H1 (cell line): Measurements from ENCODE around the gene RAP2A. TPM values are rescaled to one million over a fixed set of nuclear protein-coding genes. Genes with fewer than 3 reads are reported as not detected.

Source experiments
- CTCF ChIA-PET: fragments of 300-600 bp; sonication (Branson Sonifier 250); formaldehyde crosslinking; loops from one replicate; lab custom pipeline; 2021; ENCODE audit not compliant: partially characterized antibody; lab: Charles Lee
- POLR2A ChIA-PET: fragments of 300-600 bp; sonication (Branson Sonifier 250); formaldehyde crosslinking; loops from one replicate; lab custom pipeline; 2021; ENCODE audit warnings: inconsistent platforms; ENCODE audit not compliant: partially characterized antibody; lab: Charles Lee
- DNase-seq, 2 experiments: peaks; one replicate each; pipeline versions ENCODE4 v3.0.0 to v3.0.0-alpha.2; 2010 to 2022; ENCODE audit warnings: low spot score in 2 of 2, low read depth in 1 of 2, mixed read lengths in 1 of 2
- FAIRE-seq: peaks from 2 replicates; lab custom pipeline; 2011; peaks lifted over from hg19 to GRCh38; lab: Jason Lieb, UNC
- H2AFZ ChIP-seq: 2 replicates; pipeline ENCODE4 v1.8.1; 2012; ENCODE audit warnings: low read length, inconsistent platforms
- H2AK5ac ChIP-seq: 2 replicates; pipeline ENCODE4 v1.6.1; 2013; ENCODE audit warnings: low read depth, low read length
- H2BK120ac ChIP-seq: replicated peaks from 2 replicates; pipeline ENCODE3; 2013; ENCODE audit warnings: low read depth, low read length, inconsistent platforms
- H2BK12ac ChIP-seq: 2 replicates; pipeline ENCODE4 v1.6.1; 2013; ENCODE audit warnings: low read depth, low read length
- H2BK15ac ChIP-seq: 2 replicates; pipeline ENCODE4 v1.6.1; 2013; ENCODE audit warnings: low read length
- H2BK20ac ChIP-seq: 2 replicates; pipeline ENCODE4 v1.6.1; 2013; ENCODE audit warnings: low read length
- H2BK5ac ChIP-seq: 2 replicates; pipeline ENCODE4 v1.6.1; 2013; ENCODE audit warnings: low read depth, low read length
- H3K14ac ChIP-seq: 2 replicates; pipeline ENCODE4 v1.6.1; 2013; ENCODE audit warnings: inconsistent platforms; ENCODE audit not compliant: insufficient read length
- H3K18ac ChIP-seq: 2 replicates; pipeline ENCODE4 v1.6.1; 2013; ENCODE audit warnings: low read length; ENCODE audit errors: extremely low read depth
- H3K23ac ChIP-seq: 2 replicates; pipeline ENCODE4 v1.6.1; 2013; ENCODE audit warnings: inconsistent platforms; ENCODE audit not compliant: insufficient read length
- H3K23me2 ChIP-seq: 2 replicates; pipeline ENCODE4 v1.6.1; 2013; ENCODE audit warnings: low read depth, low read length
- H3K27ac ChIP-seq: 2 replicates; pipeline ENCODE4 v1.6.1; 2011; ENCODE audit warnings: low read depth, low read length, inconsistent platforms
- H3K27me3 ChIP-seq, 4 experiments: replicated peaks in 1 of 4; 1 replicate in 1 of 4; 2 replicates in 3 of 4; pipeline versions ENCODE4 v1.6.1 to v1.8.1; 2011 to 2013; ENCODE audit warnings: low read length in 3 of 4, mild to moderate bottlenecking in 3 of 4, inconsistent platforms in 2 of 4, mixed read lengths in 2 of 4, moderate library complexity in 1 of 4; ENCODE audit not compliant: control insufficient read depth in 3 of 4, insufficient read depth in 3 of 4; ENCODE audit errors: extremely low read depth in 1 of 4
- H3K36me3 ChIP-seq, 4 experiments: 2 replicates each; pipeline versions ENCODE4 v1.6.1 to v1.8.1; 2011 to 2013; ENCODE audit warnings: mild to moderate bottlenecking in 4 of 4, low read length in 3 of 4, moderate library complexity in 2 of 4, control low read depth in 1 of 4, inconsistent platforms in 1 of 4; ENCODE audit not compliant: insufficient read depth in 4 of 4, control insufficient read depth in 2 of 4
- H3K4ac ChIP-seq: replicated peaks from 2 replicates; pipeline ENCODE3; 2013; ENCODE audit warnings: low read length, low read depth, mixed read lengths, inconsistent platforms; ENCODE audit not compliant: insufficient read length
- H3K4me1 ChIP-seq, 4 experiments: replicated peaks in 1 of 4; 1 replicate in 1 of 4; 2 replicates in 3 of 4; pipeline versions ENCODE4 v1.6.1 to v1.8.1; 2011 to 2013; ENCODE audit warnings: low read length in 3 of 4, inconsistent platforms in 2 of 4, mixed read lengths in 1 of 4; ENCODE audit not compliant: insufficient read depth in 4 of 4, control insufficient read depth in 3 of 4
- H3K4me2 ChIP-seq, 2 experiments: 2 replicates each; pipeline versions ENCODE4 v1.6.1 to v1.8.1; 2011 to 2013; ENCODE audit warnings: low read depth in 2 of 2, low read length in 2 of 2, control low read depth in 1 of 2, inconsistent platforms in 1 of 2, mild to moderate bottlenecking in 1 of 2; ENCODE audit not compliant: insufficient read depth in 1 of 2
- H3K4me3 ChIP-seq, 4 experiments: fragments of 200-600, 300-600 bp in 1 of 4; sonication (generic), shearing (Covaris generic), sonication (Bioruptor Twin) in 1 of 4; 2 replicates each; pipeline versions ENCODE4 v1.5.1 to v1.8.1; 2011 to 2016; ENCODE audit warnings: low read length in 4 of 4, low read depth in 3 of 4, control low read depth in 2 of 4, inconsistent platforms in 2 of 4, mild to moderate bottlenecking in 2 of 4, mixed read lengths in 1 of 4, moderate library complexity in 1 of 4; ENCODE audit not compliant: insufficient read depth in 2 of 4; ENCODE audit errors: extremely low read depth in 1 of 4
- H3K56ac ChIP-seq: replicated peaks from 2 replicates; pipeline ENCODE3; 2013; ENCODE audit warnings: low read depth, mild to moderate bottlenecking, mixed read lengths, low read length, inconsistent platforms; ENCODE audit not compliant: insufficient read length
- H3K79me1 ChIP-seq: 2 replicates; pipeline ENCODE4 v1.6.1; 2013; ENCODE audit warnings: low read depth, low read length, control low read depth
- H3K79me2 ChIP-seq, 2 experiments: 2 replicates each; pipeline versions ENCODE4 v1.6.1 to v1.8.1; 2012 to 2013; ENCODE audit warnings: low read length in 2 of 2, mild to moderate bottlenecking in 2 of 2, inconsistent platforms in 1 of 2; ENCODE audit not compliant: insufficient read depth in 2 of 2, control insufficient read depth in 1 of 2
- H3K9ac ChIP-seq, 4 experiments: replicated peaks in 1 of 4; 1 replicate in 1 of 4; 2 replicates in 3 of 4; pipeline versions ENCODE4 v1.6.1 to v1.8.1; 2011 to 2013; ENCODE audit warnings: low read depth in 3 of 4, low read length in 3 of 4, control low read depth in 2 of 4, mild to moderate bottlenecking in 2 of 4, moderate library complexity in 2 of 4, inconsistent platforms in 1 of 4; ENCODE audit errors: extremely low read depth in 1 of 4
- H3K9me3 ChIP-seq, 2 experiments: 2 replicates each; pipeline versions ENCODE4 v1.6.1 to v1.8.1; 2012 to 2013; ENCODE audit warnings: mild to moderate bottlenecking in 2 of 2, moderate library complexity in 2 of 2, control low read depth in 1 of 2, inconsistent platforms in 1 of 2, low read depth in 1 of 2, low read length in 1 of 2, mixed read lengths in 1 of 2; ENCODE audit not compliant: insufficient read depth in 2 of 2
- H4K20me1 ChIP-seq, 2 experiments: replicated peaks in 1 of 2; 2 replicates each; pipeline versions ENCODE3 to v1.8.1; 2011 to 2013; ENCODE audit warnings: inconsistent platforms in 2 of 2, low read length in 2 of 2, mild to moderate bottlenecking in 1 of 2; ENCODE audit not compliant: insufficient read depth in 2 of 2, control insufficient read depth in 1 of 2
- H4K5ac ChIP-seq: 2 replicates; pipeline ENCODE4 v1.6.1; 2013; ENCODE audit warnings: low read length, low read depth, mixed read lengths, inconsistent platforms; ENCODE audit not compliant: insufficient read length
- H4K8ac ChIP-seq: 2 replicates; pipeline ENCODE4 v1.8.0; 2013; ENCODE audit warnings: mild to moderate bottlenecking, moderate library complexity, low read length, inconsistent platforms; ENCODE audit not compliant: insufficient read depth; ENCODE audit errors: extremely low read depth
- H4K91ac ChIP-seq: replicated peaks from 2 replicates; pipeline ENCODE3; 2013; ENCODE audit warnings: low read length, mixed read lengths, inconsistent platforms; ENCODE audit not compliant: insufficient read length
- BCL11A ChIP-seq, 2 experiments: IDR thresholded peaks; one replicate each; pipeline ENCODE4 v1.6.1; 2011; ENCODE audit warnings: low read depth in 2 of 2, low read length in 2 of 2, mild to moderate bottlenecking in 2 of 2
- E2F6 ChIP-seq: IDR thresholded peaks from 2 replicates; pipeline ENCODE4 v1.6.1; 2012; ENCODE audit warnings: inconsistent platforms
- FOSL1 ChIP-seq: IDR thresholded peaks from 2 replicates; pipeline ENCODE4 v1.6.1; 2011; ENCODE audit warnings: mild to moderate bottlenecking, low read depth, low read length, moderate library complexity; ENCODE audit not compliant: insufficient read depth
- JUND ChIP-seq: IDR thresholded peaks from 2 replicates; pipeline ENCODE4 v1.6.1; 2011; ENCODE audit warnings: mild to moderate bottlenecking, improper control_type of control experiment, low read length
- MAFK ChIP-seq: IDR thresholded peaks from 2 replicates; pipeline ENCODE4 v1.6.1; 2012; ENCODE audit warnings: low read depth, mild to moderate bottlenecking, improper control_type of control experiment, low read length
- POLR2A ChIP-seq, 2 experiments: IDR thresholded peaks; 1 replicate in 1 of 2; 2 replicates in 1 of 2; pipeline ENCODE4 v1.6.1; 2011; ENCODE audit warnings: low read depth in 2 of 2, low read length in 2 of 2, mild to moderate bottlenecking in 2 of 2; ENCODE audit errors: control extremely low read depth in 1 of 2
- POU5F1 ChIP-seq: IDR thresholded peaks from 2 replicates; pipeline ENCODE4 v1.6.1; 2011; ENCODE audit warnings: low read depth, mild to moderate bottlenecking, low read length, moderate library complexity
- SIN3A ChIP-seq, 2 experiments: IDR thresholded peaks in 1 of 2; conservative IDR thresholded peaks in 1 of 2; 2 replicates each; pipeline ENCODE4 v1.6.1; 2011 to 2012; ENCODE audit warnings: low read length in 2 of 2, improper control_type of control experiment in 1 of 2, low read depth in 1 of 2, mild to moderate bottlenecking in 1 of 2
- SIRT6 ChIP-seq: IDR thresholded peaks from one replicate; pipeline ENCODE4 v1.7.1; 2012; ENCODE audit warnings: low read length, inconsistent platforms
- SP1 ChIP-seq: IDR thresholded peaks from 2 replicates; pipeline ENCODE4 v1.6.1; 2011; ENCODE audit warnings: low read depth, low read length
- SP4 ChIP-seq: IDR thresholded peaks from 2 replicates; pipeline ENCODE4 v1.6.1; 2012; ENCODE audit warnings: low read length, inconsistent platforms
- TAF1 ChIP-seq: IDR thresholded peaks from 2 replicates; pipeline ENCODE4 v1.6.1; 2011; ENCODE audit warnings: mild to moderate bottlenecking, low read depth, low read length
- USF2 ChIP-seq: IDR thresholded peaks from 2 replicates; pipeline ENCODE4 v1.6.1; 2011; ENCODE audit warnings: low read length, improper control_type of control experiment
- WGBS, 2 experiments: shearing (Covaris generic) in 1 of 2; methylation state at CpG; one replicate each; pipeline versions ENCODE4 v1.1.6 to v1.1.7; 2013 to 2015; ENCODE audit warnings: low lambda C conversion rate in 2 of 2, mixed read lengths in 2 of 2, inconsistent platforms in 1 of 2, low coverage in 1 of 2, missing lambda C conversion rate in 1 of 2; ENCODE audit not compliant: insufficient replicate concordance in 2 of 2, insufficient coverage in 1 of 2, insufficient read length in 1 of 2; ENCODE audit errors: extremely low coverage in 1 of 2, missing lambda C conversion rate in 1 of 2; 5-methylcytosine and 5-hydroxymethylcytosine counted together
- polyA plus RNA-seq, 7 experiments: library from polyadenylated mRNA; depleted of rRNA in 3 of 7; stranded (reverse) in 5 of 7; unstranded in 2 of 7; fragments of >200 nt in 5 of 7; fragments of 200-250 nt in 2 of 7; gene quantifications; 1 replicate in 5 of 7; 2 replicates in 1 of 7; 4 replicates in 1 of 7; pipeline versions ENCODE4 v1.2.1 to v1.2.3, GENCODE V29; 2011 to 2013; ENCODE audit warnings: missing spikeins in 2 of 7, mixed read lengths in 2 of 7
- total RNA-seq: library from RNA; stranded (reverse); fragmentation: NEBNext Ultra II Directional; extraction: Animal tissue kit (Norgen Biotek cat#: 25700); gene quantifications from 2 replicates; pipeline ENCODE4 v1.2.1, GENCODE V29; 2021

RAP2A gene
- total and polyA plus RNA-seq, 2 of the 8 experiments (the other 6 are each of a cell fraction or from before 2014, with no cell fraction given) = 8.4 to 43.4 TPM

- peaks cover 0 to 7% of the 10 kb centered on the region in 2 experiments; a peak in 1 of 4 replicates for H3K79me2 ChIP-seq
- no peak overlapping the region for H2BK120ac ChIP-seq
- H3K4ac ChIP-seq = no peak overlapping the region
- no peaks in the 10 kb centered on the region for H3K9me3 ChIP-seq
- CTCF ChIA-PET = interaction anchor here (1.8 kb wide), 1 partner anchor 10 kb away, joined by 5 read pairs; no protein-coding TSS in a partner anchor
- POLR2A ChIA-PET = interaction anchor here (1.2 kb wide), 1 partner anchor 13 kb away, joined by 3 read pairs; no protein-coding TSS in a partner anchor
- H2AFZ ChIP-seq = no peak overlapping the region
- no peak overlapping the region for H2AK5ac ChIP-seq
- H3K27me3 ChIP-seq = no peaks in the 10 kb centered on the region
- H3K23me2 ChIP-seq = no peaks in the 10 kb centered on the region
- peaks cover 0 to 7% (median 4%) of the 10 kb centered on the region in 4 experiments; a peak in 3 of 8 replicates for H3K36me3 ChIP-seq
- peaks cover 5% of the 10 kb centered on the region; the same call in 1 of the 2 replicates for H3K79me1 ChIP-seq
- no peak overlapping the region for H3K56ac ChIP-seq
- no peak for FAIRE-seq
- peaks cover 0 to 2% of the 10 kb centered on the region in 2 experiments for H4K20me1 ChIP-seq
- H3K23ac ChIP-seq = no peak overlapping the region
- no peak overlapping the region for H4K5ac ChIP-seq
- H3K4me2 ChIP-seq = no peak overlapping the region
- no peak overlapping the region for H2BK12ac ChIP-seq
- H4K91ac ChIP-seq = no peak overlapping the region
- no peak overlapping the region for H2BK15ac ChIP-seq
- H4K8ac ChIP-seq = no peak overlapping the region
- WGBS, 2 experiments = 96% methylated on average over 3 of the region's 3 CpGs; no CpG with 5 or more reads in 1 of the 2 experiments
- no peak overlapping the region for H3K27ac ChIP-seq
- no peak overlapping the region for H3K4me3 ChIP-seq
- peaks cover 0 to 3% (median 0%) of the 10 kb centered on the region in 4 experiments; a peak in 1 of 7 replicates for H3K4me1 ChIP-seq
- H2BK5ac ChIP-seq = no peak overlapping the region
- H3K18ac ChIP-seq = no peak overlapping the region
- H2BK20ac ChIP-seq = no peak overlapping the region
- no peak for DNase-seq
- H3K14ac ChIP-seq = no peak overlapping the region
- H3K9ac ChIP-seq = peak overlapping the region in 1 of 4 experiments; percentile 8; a peak in 1 of 7 replicates
- TF ChIP-seq BCL11A (IDR thresholded peaks at IDR 0.05; ENCODE audit: low read depth in 2 of 2, low read length in 2 of 2) = no peak
- no peak for TF ChIP-seq USF2
- no peak for TF ChIP-seq POU5F1
- TF ChIP-seq SP4 = no peak
- TF ChIP-seq JUND = no peak
- TF ChIP-seq SIN3A (conservative IDR thresholded peaks at IDR 0.05 in 1 of 2, IDR thresholded peaks at IDR 0.05 in 1 of 2; ENCODE audit: low read depth in 1 of 2, low read length in 2 of 2) = no peak
- TF ChIP-seq SIRT6 = no peak
- no peak for TF ChIP-seq E2F6
- TF ChIP-seq SP1 = no peak
- no peak for TF ChIP-seq MAFK
- no peak for TF ChIP-seq POLR2A (IDR thresholded peaks at IDR 0.05; ENCODE audit: control extremely low read depth in 1 of 2, low read depth in 2 of 2, low read length in 2 of 2)
- TF ChIP-seq FOSL1 = no peak
- TF ChIP-seq TAF1 = no peak
These were observed 30.6 kb downstream of the RAP2A start for GRCh38 chr13:97464561-97464960.
